Stimulated activated CD4-positive, alpha-beta T cell treated with anti-CD3 and anti-CD28 coated beads, Interleukin-1b, Interleukin-23, amount 100 ng/mL, for 4 hours (primary cell): ENCODE data around the gene SSR4.
"Not testable (repeated sequence)": the region's sequence is repeated elsewhere in the genome, so short reads cannot be mapped to it uniquely, and the experiment has no call there.

Experiments used
- DNase-seq, 2 donors: peaks; one replicate each; pipeline ENCODE4 v3.0.0-alpha.2; 2020; ENCODE audit warnings: low read depth in 2 of 2

SSR4 gene

GRCh38 chrX:153804100-153804595 is 9.7 kb downstream of the SSR4 start:
- DNase-seq = no peak

- DNase-seq = no peak
These were observed 10.2 kb downstream of the SSR4 start for GRCh38 chrX:153804621-153805020.

- no peak for DNase-seq
These were observed 11.0 kb downstream of the SSR4 start for GRCh38 chrX:153805436-153805835.

GRCh38 chrX:153806999-153807575 is 12.6 kb downstream of the SSR4 start:
- DNase-seq = no peak

GRCh38 chrX:153807976-153808375 is 13.5 kb downstream of the SSR4 start:
- no peak for DNase-seq

GRCh38 chrX:153812220-153812619 is 17.8 kb downstream of the SSR4 start:
- no peak for DNase-seq

GRCh38 chrX:153813161-153813560 is 18.7 kb downstream of the SSR4 start:
- DNase-seq = no peak

- no peak for DNase-seq
These were observed 20.3 kb downstream of the SSR4 start for GRCh38 chrX:153814591-153815315.

- DNase-seq = no peak
These were observed 22.6 kb downstream of the SSR4 start for GRCh38 chrX:153816831-153817690.

GRCh38 chrX:153818064-153818463 is 23.6 kb downstream of the SSR4 start:
- not testable (repeated sequence) for DNase-seq

- peak; percentile 23 to 54 for DNase-seq
These were observed 24.3 kb downstream of the SSR4 start for GRCh38 chrX:153818571-153819383.

- no peak for DNase-seq
These were observed 25.0 kb downstream of the SSR4 start for GRCh38 chrX:153819384-153820040.

GRCh38 chrX:153820601-153821000 is 26.1 kb downstream of the SSR4 start:
- DNase-seq = no peak

- no peak for DNase-seq
These were observed 26.6 kb downstream of the SSR4 start for GRCh38 chrX:153821066-153821465.

- DNase-seq = no peak
These were observed 29.9 kb downstream of the SSR4 start for GRCh38 chrX:153824348-153824747.

- DNase-seq = no peak
These were observed 30.6 kb downstream of the SSR4 start for GRCh38 chrX:153825042-153825441.

- no peak for DNase-seq
These were observed 32.5 kb downstream of the SSR4 start for GRCh38 chrX:153827016-153827415.

GRCh38 chrX:153827903-153828302 is 33.4 kb downstream of the SSR4 start:
- DNase-seq = no peak

GRCh38 chrX:153828308-153828707 is 33.8 kb downstream of the SSR4 start:
- DNase-seq = no peak

GRCh38 chrX:153828723-153829548 is 34.5 kb downstream of the SSR4 start:
- DNase-seq = no peak

GRCh38 chrX:153829549-153829798 is 35.0 kb downstream of the SSR4 start:
- DNase-seq = no peak
